ENCODE measurements around the gene SLC66A2. TPM values are rescaled to one million over a fixed set of nuclear protein-coding genes. Genes with fewer than 3 reads are reported as not detected.

The SLC66A2 gene
- total and polyA plus RNA-seq, 3 donors from 2014 or later, result 72.5 to 143 (median 87.0) TPM

GRCh38 chr18:79947881-79948610, 3.4 kb downstream of the SLC66A2 start:
- H3K27me3 ChIP-seq, result no peaks in the 10 kb centered on the region
- TF ChIP-seq CTCF (IDR thresholded peaks at IDR 0.05) (no peak), POLR2A (IDR thresholded peaks at IDR 0.05) (no peak)
- no peaks in the 10 kb centered on the region for H3K36me3 ChIP-seq (ENCODE audit: low read depth, missing control alignments)
- peak; percentile 10 for DNase-seq
- no peak overlapping the region for H3K4me3 ChIP-seq
- intact Hi-C loops (cut with DNase I; ENCODE audit: low total_unique reads), result no loop called here
- H3K9me3 ChIP-seq, result no peaks in the 10 kb centered on the region
- H3K27ac ChIP-seq, result no peak overlapping the region
- 83 to 95% methylated on average over 14 to 15 of the region's 15 CpGs for WGBS, 2 donors
- H3K4me1 ChIP-seq, result peaks cover 48% of the 10 kb centered on the region

GRCh38 chr18:79947054-79947755, 4.2 kb downstream of the SLC66A2 start:
- H3K27ac ChIP-seq, result no peak overlapping the region
- no peaks in the 10 kb centered on the region for H3K36me3 ChIP-seq (ENCODE audit: low read depth, missing control alignments)
- H3K4me1 ChIP-seq, result peaks cover 48% of the 10 kb centered on the region
- WGBS, 2 donors, result 86 to 87% methylated on average over 8 to 14 of the region's 14 CpGs
- H3K27me3 ChIP-seq, result no peaks in the 10 kb centered on the region
- DNase-seq, result peak; percentile 53
- TF ChIP-seq POLR2A (IDR thresholded peaks at IDR 0.05) (no peak), CTCF (IDR thresholded peaks at IDR 0.05) (no peak)
- intact Hi-C loops (cut with DNase I; ENCODE audit: low total_unique reads), result no loop called here
- H3K9me3 ChIP-seq, result no peaks in the 10 kb centered on the region
- no peak overlapping the region for H3K4me3 ChIP-seq

GRCh38 chr18:79945118-79946042, 6.1 kb downstream of the SLC66A2 start:
- Histone ChIP-seq H3K9me3 (no peaks in the 10 kb centered on the region), H3K27ac (no peak overlapping the region), H3K27me3 (no peaks in the 10 kb centered on the region), H3K36me3 (ENCODE audit: low read depth, missing control alignments) (no peaks in the 10 kb centered on the region), H3K4me3 (no peak overlapping the region), H3K4me1 (peaks cover 56% of the 10 kb centered on the region)
- WGBS, 2 donors, result 72 to 77% methylated on average over 15 to 17 of the region's 17 CpGs
- DNase-seq, result peak; percentile 12
- TF ChIP-seq CTCF (IDR thresholded peaks at IDR 0.05) (no peak), POLR2A (IDR thresholded peaks at IDR 0.05) (no peak)
- intact Hi-C loops (cut with DNase I; ENCODE audit: low total_unique reads), result no loop called here

GRCh38 chr18:79944746-79945117, 6.7 kb downstream of the SLC66A2 start:
- intact Hi-C loops (cut with DNase I; ENCODE audit: low total_unique reads), result no loop called here
- TF ChIP-seq POLR2A (IDR thresholded peaks at IDR 0.05), result no peak
- TF ChIP-seq CTCF (IDR thresholded peaks at IDR 0.05), result no peak
- Histone ChIP-seq H3K27me3 (no peaks in the 10 kb centered on the region), H3K4me3 (no peak overlapping the region), H3K9me3 (no peaks in the 10 kb centered on the region), H3K27ac (no peak overlapping the region), H3K36me3 (ENCODE audit: low read depth, missing control alignments) (no peaks in the 10 kb centered on the region), H3K4me1 (peaks cover 50% of the 10 kb centered on the region)
- 64 to 71% methylated on average over 3 of the region's 3 CpGs for WGBS, 2 donors
- DNase-seq, result peak; percentile 6

All from testis (tissue), 3 donors.